Nephron progenitor cell (in vitro differentiated cells): ENCODE data around the gene CDK14.

Experiments used
- DNase-seq: peaks from one replicate; pipeline ENCODE4 v3.0.0; 2021
- H3K27ac Mint-ChIP-seq: 2 replicates; pipeline ENCODE4 v1.8.0; 2021; ENCODE audit warnings: mild to moderate bottlenecking, moderate library complexity, mixed read lengths
- H3K27me3 Mint-ChIP-seq: 2 replicates; pipeline ENCODE4 v1.8.0; 2021; ENCODE audit warnings: mild to moderate bottlenecking, low read depth, mixed read lengths; ENCODE audit not compliant: poor library complexity
- H3K36me3 Mint-ChIP-seq: 2 replicates; pipeline ENCODE4 v1.8.0; 2021; ENCODE audit warnings: low read depth, mixed read lengths
- H3K4me1 Mint-ChIP-seq: 2 replicates; pipeline ENCODE4 v1.8.0; 2021; ENCODE audit warnings: mixed read lengths
- H3K4me3 Mint-ChIP-seq: 2 replicates; pipeline ENCODE4 v1.8.0; 2021; ENCODE audit warnings: mild to moderate bottlenecking, moderate library complexity, mixed read lengths
- H3K9me3 Mint-ChIP-seq: 2 replicates; pipeline ENCODE4 v1.8.0; 2021; ENCODE audit warnings: mild to moderate bottlenecking, moderate library complexity, mixed read lengths
- TF ChIP-seq, protein P1 (sequence below): fragments of 200-600 bp; sonication (generic); IDR thresholded peaks from 2 replicates; pipeline ENCODE4 v1.5.0; 2021; ENCODE audit warnings: antibody characterized with exemption

CDK14 gene

DNA sequence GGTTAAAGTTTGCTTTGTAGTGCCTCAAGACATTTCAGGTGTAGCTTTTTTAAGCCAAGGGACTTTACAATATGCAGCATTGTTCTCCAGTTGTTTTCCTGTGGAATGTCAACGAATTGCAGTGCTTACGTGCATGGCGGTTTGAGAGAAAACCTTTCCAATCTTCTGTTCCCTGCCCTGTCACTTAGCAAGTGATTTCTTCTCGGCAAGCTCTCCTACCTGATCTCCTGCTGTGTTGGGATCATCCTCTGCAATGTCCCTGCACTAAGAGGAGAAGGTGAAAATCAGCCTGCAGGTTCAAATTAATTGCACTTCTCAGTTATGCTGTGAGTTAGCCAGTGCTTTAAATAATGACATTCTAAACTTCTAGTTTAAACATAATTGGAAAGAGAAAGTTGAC is 470.5 kb downstream of the CDK14 start:
- peaks cover 16% of the 10 kb centered on the region for H3K4me1 Mint-ChIP-seq
- H3K36me3 Mint-ChIP-seq: peaks cover 13% of the 10 kb centered on the region
- no peak overlapping the region for H3K4me3 Mint-ChIP-seq
- no peaks in the 10 kb centered on the region for H3K27me3 Mint-ChIP-seq
- TF ChIP-seq, protein P1, sequence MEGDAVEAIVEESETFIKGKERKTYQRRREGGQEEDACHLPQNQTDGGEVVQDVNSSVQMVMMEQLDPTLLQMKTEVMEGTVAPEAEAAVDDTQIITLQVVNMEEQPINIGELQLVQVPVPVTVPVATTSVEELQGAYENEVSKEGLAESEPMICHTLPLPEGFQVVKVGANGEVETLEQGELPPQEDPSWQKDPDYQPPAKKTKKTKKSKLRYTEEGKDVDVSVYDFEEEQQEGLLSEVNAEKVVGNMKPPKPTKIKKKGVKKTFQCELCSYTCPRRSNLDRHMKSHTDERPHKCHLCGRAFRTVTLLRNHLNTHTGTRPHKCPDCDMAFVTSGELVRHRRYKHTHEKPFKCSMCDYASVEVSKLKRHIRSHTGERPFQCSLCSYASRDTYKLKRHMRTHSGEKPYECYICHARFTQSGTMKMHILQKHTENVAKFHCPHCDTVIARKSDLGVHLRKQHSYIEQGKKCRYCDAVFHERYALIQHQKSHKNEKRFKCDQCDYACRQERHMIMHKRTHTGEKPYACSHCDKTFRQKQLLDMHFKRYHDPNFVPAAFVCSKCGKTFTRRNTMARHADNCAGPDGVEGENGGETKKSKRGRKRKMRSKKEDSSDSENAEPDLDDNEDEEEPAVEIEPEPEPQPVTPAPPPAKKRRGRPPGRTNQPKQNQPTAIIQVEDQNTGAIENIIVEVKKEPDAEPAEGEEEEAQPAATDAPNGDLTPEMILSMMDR: no peak
- H3K9me3 Mint-ChIP-seq: peaks cover 4% of the 10 kb centered on the region
- no peak for DNase-seq
- no peak overlapping the region for H3K27ac Mint-ChIP-seq

DNA sequence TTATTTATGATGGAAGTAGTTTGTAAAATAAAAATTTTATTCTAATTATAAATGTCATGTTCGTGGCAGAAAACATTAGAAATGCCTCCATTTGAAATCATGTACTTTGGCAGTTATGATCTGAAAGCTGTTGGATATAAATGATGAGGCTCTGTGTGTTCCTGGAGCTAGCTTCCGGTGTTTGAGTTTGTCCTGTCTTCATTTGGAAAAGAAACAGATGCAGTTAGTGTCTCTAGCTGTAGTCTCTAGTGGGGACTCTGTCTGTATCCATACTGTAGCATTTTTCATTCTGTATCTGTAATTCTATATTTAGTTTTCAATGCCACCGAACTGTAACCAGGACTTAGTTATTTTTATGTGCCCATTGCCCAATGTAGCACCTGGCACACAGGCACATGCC is 471.1 kb downstream of the CDK14 start:
- peaks cover 13% of the 10 kb centered on the region for H3K36me3 Mint-ChIP-seq
- peaks cover 3% of the 10 kb centered on the region for H3K9me3 Mint-ChIP-seq
- H3K27me3 Mint-ChIP-seq: no peaks in the 10 kb centered on the region
- H3K4me3 Mint-ChIP-seq: no peak overlapping the region
- TF ChIP-seq, protein P1: no peak
- no peak overlapping the region for H3K27ac Mint-ChIP-seq
- H3K4me1 Mint-ChIP-seq: peaks cover 16% of the 10 kb centered on the region
- no peak for DNase-seq

GRCh38 chr7:91068136-91068795 is 472.1 kb downstream of the CDK14 start:
- Mint-ChIP-seq H3K4me1 (peaks cover 16% of the 10 kb centered on the region), H3K36me3 (peaks cover 18% of the 10 kb centered on the region), H3K9me3 (no peaks in the 10 kb centered on the region)

DNA sequence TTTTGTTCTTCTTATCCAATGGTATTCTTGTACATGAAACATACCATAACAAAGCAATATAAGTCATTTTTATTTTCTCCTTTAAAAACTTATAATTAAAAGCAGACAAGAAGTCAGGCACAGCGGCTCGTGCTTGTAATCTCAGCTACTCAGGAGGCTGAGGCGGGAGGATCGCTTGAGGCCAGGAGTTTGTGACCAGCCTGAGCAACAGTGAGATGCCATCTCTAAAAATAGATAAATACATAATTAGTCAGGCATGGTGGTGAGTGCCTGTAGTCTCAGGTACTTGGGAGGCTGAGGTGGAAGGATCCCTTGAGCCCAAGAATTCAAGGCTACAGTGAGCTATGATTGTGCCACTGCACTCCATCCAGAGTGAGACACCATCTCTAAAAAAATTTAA is 473.0 kb downstream of the CDK14 start:
- H3K27ac Mint-ChIP-seq: no peak overlapping the region
- peaks cover 4% of the 10 kb centered on the region for H3K27me3 Mint-ChIP-seq
- H3K4me1 Mint-ChIP-seq: peaks cover 16% of the 10 kb centered on the region
- no peak for DNase-seq
- H3K9me3 Mint-ChIP-seq: no peaks in the 10 kb centered on the region
- no peak overlapping the region for H3K4me3 Mint-ChIP-seq
- TF ChIP-seq, protein P1: no peak
- peaks cover 18% of the 10 kb centered on the region for H3K36me3 Mint-ChIP-seq

More at GRCh38 chr7:91068136-91068795, 472.1 kb downstream of the CDK14 start:
- no peak for DNase-seq
- Mint-ChIP-seq H3K4me3 (no peak overlapping the region), H3K27me3 (peaks cover 4% of the 10 kb centered on the region), H3K27ac (no peak overlapping the region)
- TF ChIP-seq, protein P1: no peak

DNA sequence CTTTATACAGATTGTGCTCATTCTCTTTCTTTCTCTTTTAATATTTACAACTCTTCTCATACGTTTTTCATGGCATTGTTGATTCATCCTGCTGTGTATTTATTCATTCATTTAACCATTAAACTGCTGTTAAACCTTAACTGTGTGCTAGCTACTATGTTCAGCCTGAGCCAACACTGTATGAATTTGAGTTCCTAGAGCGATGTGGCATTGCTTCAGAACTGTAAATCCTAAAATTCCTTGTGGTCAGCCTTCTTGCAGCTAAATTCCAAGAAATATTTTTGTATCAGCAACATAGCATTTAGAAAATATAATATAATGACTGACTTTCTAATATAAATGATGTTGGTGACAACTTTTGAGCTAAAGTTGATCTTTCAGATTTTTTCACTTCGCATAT is 483.4 kb downstream of the CDK14 start:
- Mint-ChIP-seq H3K27me3 (no peaks in the 10 kb centered on the region), H3K4me1 (peaks cover 9% of the 10 kb centered on the region), H3K4me3 (no peak overlapping the region), H3K36me3 (no peaks in the 10 kb centered on the region), H3K27ac (no peak overlapping the region), H3K9me3 (peaks cover 11% of the 10 kb centered on the region)
- DNase-seq: no peak
- TF ChIP-seq, protein P1: no peak

DNA sequence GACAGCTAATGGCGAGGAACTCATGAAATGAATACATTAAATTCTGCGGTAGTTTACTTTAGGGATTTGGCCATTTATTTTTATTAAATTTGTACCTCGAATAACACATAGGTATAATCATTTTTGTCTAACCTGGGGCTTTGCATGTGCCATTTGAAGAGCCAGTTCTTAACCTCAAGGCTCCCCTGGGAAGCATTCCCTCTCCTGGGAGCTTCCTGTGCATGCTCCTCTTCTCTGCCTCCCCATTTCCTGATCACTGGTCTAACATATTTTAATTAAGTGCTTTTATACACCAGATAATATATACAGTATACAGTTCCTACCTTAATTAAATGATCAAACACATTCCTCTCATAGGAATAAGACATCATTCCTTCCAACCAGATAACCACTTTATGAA is 484.2 kb downstream of the CDK14 start:
- H3K36me3 Mint-ChIP-seq: no peaks in the 10 kb centered on the region
- no peaks in the 10 kb centered on the region for H3K27me3 Mint-ChIP-seq
- H3K27ac Mint-ChIP-seq: no peak overlapping the region
- DNase-seq: no peak
- no peak overlapping the region for H3K4me3 Mint-ChIP-seq
- H3K4me1 Mint-ChIP-seq: peaks cover 9% of the 10 kb centered on the region
- H3K9me3 Mint-ChIP-seq: peaks cover 10% of the 10 kb centered on the region
- TF ChIP-seq, protein P1: no peak
